ENCODE results near the gene AP3B2.

AP3B2 gene

DNA sequence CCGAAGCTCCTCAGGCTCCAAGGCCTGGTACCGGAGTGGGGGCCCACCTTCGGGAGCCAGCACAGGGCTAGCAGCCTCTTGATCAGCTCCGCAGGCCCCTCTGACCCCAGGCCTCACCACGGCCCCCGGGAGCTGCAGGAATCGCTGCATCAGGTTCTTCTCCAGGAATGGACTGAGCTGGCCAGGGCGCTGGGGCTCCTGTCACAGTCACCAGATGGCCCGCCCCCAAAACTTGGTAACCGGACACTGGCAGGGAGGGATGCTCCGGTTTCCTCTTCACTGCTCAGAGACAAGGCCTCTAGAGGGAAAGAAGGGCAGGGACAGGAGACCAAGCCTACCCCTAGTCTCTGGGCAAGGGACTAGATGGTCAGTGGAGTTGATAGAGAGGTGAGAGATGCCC is 9.9 kb downstream of the AP3B2 start:
- FAIRE-seq (no peak), DNase-seq (ENCODE audit: insufficient read length, low spot score) (no peak)

GRCh38 chr15:82698711-82699345 is 10.8 kb downstream of the AP3B2 start:
- FAIRE-seq (no peak), DNase-seq (ENCODE audit: insufficient read length, low spot score) (no peak)

DNA sequence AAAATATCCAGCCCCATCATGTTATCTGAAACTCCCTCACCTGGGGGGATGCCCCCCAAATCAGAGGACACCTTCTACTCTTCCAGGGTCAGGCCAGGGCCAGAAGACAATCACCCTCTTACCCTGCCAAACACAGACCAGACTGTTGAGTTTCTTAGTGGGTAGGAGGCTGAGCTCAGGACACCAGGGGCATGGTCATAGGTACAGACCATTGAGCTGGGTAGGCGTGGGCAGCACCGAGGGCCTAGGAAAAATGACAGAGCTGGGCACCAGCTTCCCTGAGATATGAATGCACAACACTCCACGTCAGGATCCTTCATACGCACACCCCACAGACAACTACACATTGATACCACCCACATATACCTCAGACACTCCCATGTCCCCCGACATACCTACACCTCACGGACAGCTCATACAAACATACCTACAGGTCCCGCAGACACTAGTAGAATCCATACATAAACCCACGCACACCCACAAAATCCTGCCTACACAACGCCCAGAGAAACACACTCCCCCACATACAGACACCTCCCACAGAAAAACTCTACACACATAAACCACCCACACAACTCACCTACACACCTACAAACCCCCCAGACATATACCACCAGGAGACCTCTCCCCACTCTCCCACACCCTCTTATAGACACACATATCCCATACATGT is 11.8 kb downstream of the AP3B2 start:
- DNase-seq (ENCODE audit: insufficient read length, low spot score) (no peak), FAIRE-seq (no peak)

DNA sequence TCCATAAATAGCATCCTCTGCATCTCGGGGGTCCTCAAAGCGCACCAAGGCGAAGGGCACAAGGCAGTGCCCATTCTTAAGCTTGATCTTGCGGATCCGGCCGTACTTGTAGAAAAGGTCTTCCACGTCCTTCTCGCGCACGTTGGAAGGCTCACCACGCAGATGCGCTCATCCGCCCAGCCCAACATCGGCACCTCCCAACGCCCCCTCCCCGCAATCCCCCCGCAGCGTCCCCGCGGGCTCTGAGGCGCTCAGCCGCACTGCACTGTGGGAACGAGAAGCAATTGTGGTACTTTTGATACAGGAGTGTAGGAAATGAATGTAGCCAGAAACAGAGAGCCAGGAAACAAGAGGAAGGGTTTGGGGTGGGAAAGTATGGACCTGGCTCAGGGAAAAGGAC is 17.5 kb downstream of the AP3B2 start:
- no peak for FAIRE-seq

GRCh38 chr15:82689147-82689546 is 20.5 kb downstream of the AP3B2 start:
- DNase-seq (ENCODE audit: insufficient read length, low spot score) = no peak
- FAIRE-seq = no peak

More for the DNA sequence above, 17.5 kb downstream of the AP3B2 start:
- DNase-seq (ENCODE audit: insufficient read length, low spot score) = no peak

DNA sequence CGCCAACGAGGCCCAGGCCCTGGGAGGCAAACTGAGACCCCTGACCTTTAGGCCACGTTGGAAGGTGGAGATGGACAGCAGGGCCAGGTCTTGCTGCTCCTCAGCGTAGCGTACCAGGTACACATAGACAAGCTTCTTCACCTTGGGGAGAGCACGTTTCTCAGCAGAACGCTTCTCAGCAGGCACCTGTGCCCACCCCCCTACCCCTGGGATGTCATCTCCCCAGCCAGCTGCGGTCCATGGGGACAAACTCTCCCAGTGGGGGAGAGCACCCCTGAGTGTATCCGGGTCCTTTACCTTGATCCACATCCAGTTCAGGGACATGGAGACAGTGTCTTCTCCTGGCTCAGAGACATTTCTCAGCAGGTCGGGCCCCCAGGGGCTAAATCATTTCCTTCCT is 21.0 kb downstream of the AP3B2 start:
- no peak for FAIRE-seq
- no peak for DNase-seq (ENCODE audit: insufficient read length, low spot score)

GRCh38 chr15:82681371-82681770 is 28.3 kb downstream of the AP3B2 start:
- DNase-seq (ENCODE audit: insufficient read length, low spot score) = no peak
- FAIRE-seq = no peak

DNA sequence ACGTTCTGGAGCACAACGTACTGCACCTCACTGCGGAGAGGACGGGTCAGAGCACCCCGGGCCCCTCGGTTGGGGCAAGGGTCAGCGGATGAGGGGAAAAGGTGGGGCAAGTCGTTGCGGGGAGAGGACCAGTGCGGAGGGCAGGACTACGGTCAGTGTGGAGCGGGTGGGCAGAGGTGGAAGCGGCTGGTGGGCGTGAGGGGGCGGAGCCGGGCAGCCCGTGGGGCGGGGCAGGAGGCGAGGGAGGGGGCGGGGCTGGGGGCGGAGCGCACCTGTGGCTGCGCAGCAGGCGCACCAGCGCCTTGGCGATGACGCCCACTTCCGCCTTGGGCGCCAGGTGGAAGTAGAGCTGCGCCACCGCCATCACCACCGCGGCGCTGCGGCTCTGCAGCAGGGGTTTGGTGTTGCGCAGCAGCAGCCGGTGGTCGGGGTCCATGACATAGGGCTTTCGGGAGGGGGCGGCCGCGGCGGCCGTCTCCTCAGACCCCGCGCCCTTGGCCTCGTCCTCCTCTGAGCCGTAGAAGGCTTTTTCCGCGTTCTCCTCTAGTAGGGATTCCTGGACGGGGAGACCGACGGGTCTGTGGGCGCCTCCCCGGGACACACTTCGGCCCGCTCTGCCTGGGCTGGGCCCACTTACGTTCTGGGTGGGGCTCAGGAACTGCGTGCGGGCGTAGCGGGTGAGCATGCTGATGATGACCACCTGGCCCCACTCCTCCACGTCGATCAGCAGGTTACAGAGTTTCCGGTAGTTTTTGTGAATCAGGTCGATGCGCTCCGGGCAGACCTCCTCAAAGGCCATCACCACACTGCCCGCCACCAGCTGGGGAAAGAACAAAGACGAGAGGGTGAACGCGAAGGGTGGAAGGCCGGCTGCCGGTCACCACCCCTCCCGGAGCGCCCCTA is 29.2 kb downstream of the AP3B2 start:
- DNase-seq (ENCODE audit: insufficient read length, low spot score) (peak; percentile 80), FAIRE-seq (no peak)

- FAIRE-seq = no peak
- no peak for DNase-seq (ENCODE audit: insufficient read length, low spot score)
Observed at GRCh38 chr15:82679626-82680199, 30.0 kb downstream of the AP3B2 start.

- no peak for FAIRE-seq
Observed at GRCh38 chr15:82677720-82678323, 31.9 kb downstream of the AP3B2 start.

DNA sequence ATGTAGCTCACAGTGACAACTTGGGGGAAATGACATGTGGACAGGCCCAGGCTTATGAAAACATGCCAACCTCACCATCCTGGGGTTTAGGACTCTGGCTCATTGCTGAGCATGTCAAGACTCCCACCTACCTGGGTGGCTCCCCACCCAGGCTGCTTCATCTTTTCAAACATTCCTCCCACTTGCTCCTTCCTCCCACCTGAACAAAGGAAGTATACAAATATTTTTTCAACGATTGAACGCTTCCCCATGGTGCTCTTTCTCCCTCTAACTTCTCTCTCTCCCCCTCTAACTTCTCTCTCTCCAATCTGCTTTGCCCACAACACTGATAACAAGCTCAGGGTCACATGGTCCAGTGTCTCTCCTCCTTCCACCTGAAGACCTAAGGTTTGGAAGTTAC is 34.8 kb downstream of the AP3B2 start:
- FAIRE-seq = no peak
- no peak for DNase-seq (ENCODE audit: insufficient read length, low spot score)

More at GRCh38 chr15:82677720-82678323, 31.9 kb downstream of the AP3B2 start:
- no peak for DNase-seq (ENCODE audit: insufficient read length, low spot score)

- FAIRE-seq (no peak), DNase-seq (ENCODE audit: insufficient read length, low spot score) (no peak)
Observed at GRCh38 chr15:82670699-82671098, 39.0 kb downstream of the AP3B2 start.

- FAIRE-seq = no peak
- no peak for DNase-seq (ENCODE audit: insufficient read length, low spot score)
Observed at GRCh38 chr15:82666606-82667005, 43.1 kb downstream of the AP3B2 start.

GRCh38 chr15:82664021-82664420 is 45.7 kb downstream of the AP3B2 start:
- no peak for DNase-seq (ENCODE audit: insufficient read length, low spot score)
- no peak for FAIRE-seq

- DNase-seq (ENCODE audit: insufficient read length, low spot score) (peak; percentile 54), FAIRE-seq (peak; percentile 49)
Observed at GRCh38 chr15:82663186-82663600, 46.5 kb downstream of the AP3B2 start.

- no peak for FAIRE-seq
- DNase-seq (ENCODE audit: insufficient read length, low spot score) = no peak
Observed at GRCh38 chr15:82662641-82663040, 47.0 kb downstream of the AP3B2 start.

DNA sequence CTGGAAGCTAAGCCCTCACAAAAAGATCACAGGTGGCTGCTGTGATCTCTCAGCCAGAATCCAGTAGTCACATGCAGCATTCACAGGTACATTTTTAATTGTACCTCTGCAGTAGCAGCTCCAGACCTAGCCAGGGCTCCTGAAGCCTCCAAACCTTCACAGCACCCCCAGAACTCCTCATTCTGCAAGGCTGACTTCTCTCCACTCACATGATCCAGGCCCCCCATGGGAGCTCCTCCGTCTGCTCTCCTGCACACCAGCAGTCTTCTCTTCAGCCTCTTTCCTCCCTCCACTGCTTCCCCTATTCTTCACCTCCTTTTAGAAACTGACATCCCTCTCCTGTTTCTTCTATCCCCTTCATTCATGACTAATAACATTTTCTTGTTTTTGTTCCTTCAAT is 49.3 kb downstream of the AP3B2 start:
- no peak for DNase-seq (ENCODE audit: insufficient read length, low spot score)
- no peak for FAIRE-seq

GRCh38 chr15:82656641-82657266 is 52.9 kb downstream of the AP3B2 start:
- DNase-seq (ENCODE audit: insufficient read length, low spot score) (no peak), FAIRE-seq (no peak)

DNA sequence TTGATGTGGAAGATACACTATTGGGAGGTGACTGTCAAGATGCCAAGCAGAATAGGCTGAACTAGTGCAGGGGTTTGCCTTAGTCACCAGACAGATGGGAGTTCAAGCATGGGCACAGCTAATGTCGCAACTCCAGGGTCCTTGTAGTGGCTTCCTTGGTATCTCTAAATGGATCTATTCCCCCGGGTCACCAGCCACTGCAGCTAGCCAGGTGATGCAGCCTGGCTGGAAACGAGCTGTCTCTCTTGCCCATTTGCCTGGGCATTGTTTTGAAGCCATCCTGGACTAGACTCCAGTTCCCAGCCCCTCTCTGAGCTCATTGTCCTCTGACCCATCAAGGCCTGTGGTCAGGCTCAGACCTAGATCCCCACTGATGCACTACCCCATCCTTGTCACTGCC is 54.1 kb downstream of the AP3B2 start:
- DNase-seq (ENCODE audit: insufficient read length, low spot score) (no peak), FAIRE-seq (no peak)

- no peak for FAIRE-seq
Observed at GRCh38 chr15:82653483-82654168, 56.0 kb downstream of the AP3B2 start.

More at GRCh38 chr15:82653483-82654168, 56.0 kb downstream of the AP3B2 start:
- DNase-seq (ENCODE audit: insufficient read length, low spot score) = no peak

Data from GM19239 (cell line).